ENCODE data around the gene MINAR1.

The MINAR1 gene

GRCh38 chr15:79440355-79440908, 8.3 kb downstream of the MINAR1 start:
- no peak for TF ChIP-seq CTCF (IDR thresholded peaks at IDR 0.05)
- no peak for DNase-seq (ENCODE audit: low spot score)
- Histone ChIP-seq H3K4me3 (no peak overlapping the region), H3K27ac (no peak overlapping the region)

GRCh38 chr15:79442911-79443310, 10.8 kb downstream of the MINAR1 start:
- no peak for TF ChIP-seq CTCF (IDR thresholded peaks at IDR 0.05)
- Histone ChIP-seq H3K4me3 (no peak overlapping the region), H3K27ac (no peak overlapping the region)
- DNase-seq (ENCODE audit: low spot score) = no peak

GRCh38 chr15:79447060-79447459, 14.9 kb downstream of the MINAR1 start:
- no peak for TF ChIP-seq CTCF (IDR thresholded peaks at IDR 0.05)
- DNase-seq (ENCODE audit: low spot score) = no peak

GRCh38 chr15:79450648-79451047, 18.5 kb downstream of the MINAR1 start:
- no peak for TF ChIP-seq CTCF (IDR thresholded peaks at IDR 0.05)

More at GRCh38 chr15:79447060-79447459, 14.9 kb downstream of the MINAR1 start:
- Histone ChIP-seq H3K4me3 (no peak overlapping the region), H3K27ac (no peak overlapping the region)

GRCh38 chr15:79451361-79451999, 19.3 kb downstream of the MINAR1 start:
- no peak for DNase-seq (ENCODE audit: low spot score)
- no peak overlapping the region for H3K4me3 ChIP-seq
- H3K27ac ChIP-seq = no peak overlapping the region
- TF ChIP-seq CTCF (IDR thresholded peaks at IDR 0.05) = no peak

More at GRCh38 chr15:79450648-79451047, 18.5 kb downstream of the MINAR1 start:
- no peak overlapping the region for H3K27ac ChIP-seq
- H3K4me3 ChIP-seq = no peak overlapping the region
- no peak for DNase-seq (ENCODE audit: low spot score)

- no peak for TF ChIP-seq CTCF (IDR thresholded peaks at IDR 0.05)
- no peak overlapping the region for H3K27ac ChIP-seq
- no peak overlapping the region for H3K4me3 ChIP-seq
- no peak for DNase-seq (ENCODE audit: low spot score)
Observed at GRCh38 chr15:79452244-79453051, 20.3 kb downstream of the MINAR1 start.

All from coronary artery (tissue), 2 donors.